Inflammatory macrophage treated with lipopolysaccharide for 1 hour (primary cell): ENCODE data around the gene SMYD3.
"Not testable (repeated sequence)": the region's sequence is repeated elsewhere in the genome, so short reads cannot be mapped to it uniquely, and the experiment has no call there.

Experiments used
- DNase-seq, 2 donors: peaks; one replicate each; pipeline ENCODE4 v3.0.0-alpha.2; 2020 to 2022

Gene SMYD3

DNA sequence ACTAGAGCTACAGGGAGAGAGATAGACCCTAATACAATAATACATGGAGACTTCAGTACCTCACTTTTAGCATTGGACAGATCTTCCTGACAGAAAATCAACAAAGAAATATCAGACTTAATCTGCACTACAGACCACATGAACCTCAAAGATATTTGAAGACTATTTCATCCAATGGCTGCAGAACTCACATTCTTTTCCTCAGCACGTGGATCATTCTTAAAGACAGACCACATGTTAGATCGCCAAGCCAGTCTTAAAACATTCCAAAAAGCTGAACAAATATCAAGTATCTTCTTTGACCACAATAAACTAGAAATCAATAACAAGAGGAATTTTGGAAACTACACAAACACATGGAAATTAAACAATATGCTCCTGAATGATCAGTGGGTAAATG, 776.3 kb downstream of the SMYD3 start:
- DNase-seq = no peak

DNA sequence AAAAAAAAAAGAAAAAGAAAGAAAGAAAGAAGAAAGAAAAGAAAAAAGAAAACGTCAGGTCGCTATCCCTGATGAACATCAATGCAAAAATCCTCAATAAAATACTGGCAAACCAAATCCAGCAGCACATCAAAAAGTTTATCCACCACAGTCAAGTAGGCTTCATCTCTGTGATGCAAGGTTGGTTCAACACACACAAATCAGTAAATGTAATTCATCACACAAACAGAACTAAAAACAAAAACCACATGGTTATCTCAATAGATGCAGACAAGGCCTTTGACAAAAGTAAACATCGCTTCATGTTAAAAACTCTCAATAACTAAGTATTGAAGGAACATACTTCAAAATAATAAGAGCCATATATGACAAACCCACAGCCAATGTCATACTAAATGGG, 779.0 kb downstream of the SMYD3 start:
- not testable (repeated sequence) for DNase-seq

DNA sequence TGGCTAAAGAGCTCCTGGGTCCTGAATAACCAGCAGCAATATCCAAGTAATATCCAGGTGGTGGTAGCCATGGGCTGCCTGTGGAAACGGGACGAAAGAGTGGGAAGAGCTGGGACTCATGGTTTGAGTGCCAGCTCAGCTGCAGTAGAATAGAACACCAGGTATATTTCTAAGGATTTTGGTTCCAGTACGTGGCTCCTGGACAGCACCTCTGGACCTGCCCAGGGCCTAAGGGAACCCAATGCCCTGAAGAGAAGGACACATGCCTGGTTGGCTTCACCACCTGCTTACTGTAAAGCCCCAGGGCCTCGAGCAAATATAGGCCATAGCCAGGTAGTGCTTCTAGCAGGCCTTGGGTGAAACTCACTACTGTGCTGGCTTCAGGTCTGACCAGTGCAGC, 785.6 kb downstream of the SMYD3 start:
- no peak for DNase-seq

DNA sequence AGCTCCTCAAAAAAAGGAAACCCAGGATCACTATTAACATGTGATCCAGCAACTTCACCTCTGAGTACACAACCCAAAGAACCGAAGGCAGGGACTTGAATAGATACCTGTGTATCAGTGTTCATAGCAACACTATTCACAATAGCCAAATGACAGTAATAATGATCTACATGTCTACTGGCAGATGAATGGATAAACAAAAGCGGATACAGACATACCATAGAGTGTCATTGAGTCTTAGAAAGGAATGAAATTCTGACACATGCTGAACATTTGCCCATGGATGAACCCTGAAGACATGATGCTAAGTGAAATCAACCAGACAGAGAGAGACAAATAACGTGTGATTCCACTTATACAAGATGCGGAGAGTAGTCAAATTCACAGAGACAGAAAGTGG, 788.1 kb downstream of the SMYD3 start:
- DNase-seq = no peak

DNA sequence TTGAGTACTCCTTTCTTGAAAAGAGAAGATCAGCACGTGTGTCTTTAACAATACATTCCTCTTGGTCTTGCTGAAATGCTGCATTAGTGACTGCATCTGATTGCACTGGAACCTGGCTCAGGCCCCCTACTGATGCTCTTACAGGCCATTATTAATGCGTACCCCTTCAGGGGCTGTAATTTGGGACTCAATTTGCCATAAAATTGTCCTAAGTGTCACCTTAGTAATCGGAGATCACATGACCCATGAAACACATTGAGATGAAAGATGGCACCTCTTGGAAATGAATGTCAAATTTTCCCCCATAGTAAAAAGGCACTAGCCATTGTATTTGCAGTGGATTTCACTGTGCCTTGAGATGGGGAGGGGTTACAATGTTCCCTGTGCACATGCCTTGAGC, 789.0 kb downstream of the SMYD3 start:
- DNase-seq = no peak

DNA sequence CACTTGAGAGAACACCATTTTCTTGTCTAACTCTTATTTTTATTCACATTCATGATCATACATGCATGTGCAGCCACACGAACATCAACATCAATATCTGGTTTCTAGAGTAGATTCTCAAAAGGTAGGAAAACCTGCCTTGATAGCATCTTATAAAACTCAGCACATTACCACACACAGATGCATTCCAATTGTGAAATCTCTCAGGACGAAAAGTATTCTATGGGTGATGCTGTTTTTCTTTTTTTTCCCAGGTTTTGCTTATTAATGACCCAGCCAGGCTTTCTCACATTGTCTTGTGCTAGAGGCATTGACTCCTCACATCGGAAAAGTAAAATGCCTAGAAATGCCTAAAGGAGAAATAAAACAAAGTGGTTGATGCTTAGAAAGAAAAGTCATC, 789.5 kb downstream of the SMYD3 start:
- DNase-seq = no peak

DNA sequence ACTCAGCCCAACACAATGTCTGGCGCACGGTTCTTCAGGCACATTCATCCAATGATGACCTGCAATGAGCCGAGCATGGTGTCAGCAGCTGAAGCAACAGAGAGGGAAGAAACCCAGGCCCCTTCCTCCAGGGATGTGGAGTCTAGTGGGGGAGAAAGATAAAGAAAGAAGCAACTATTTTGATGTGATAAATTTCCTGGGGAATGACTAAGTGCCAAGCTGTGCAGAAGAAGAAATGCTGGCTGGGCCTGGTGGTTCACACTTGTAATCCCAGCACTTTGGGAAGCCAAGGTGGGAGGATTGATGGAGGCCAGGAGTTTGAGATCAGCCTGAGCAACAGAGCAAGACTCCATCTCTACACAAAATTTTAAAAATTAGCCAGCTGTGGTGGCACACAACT, 790.5 kb downstream of the SMYD3 start:
- no peak for DNase-seq

DNA sequence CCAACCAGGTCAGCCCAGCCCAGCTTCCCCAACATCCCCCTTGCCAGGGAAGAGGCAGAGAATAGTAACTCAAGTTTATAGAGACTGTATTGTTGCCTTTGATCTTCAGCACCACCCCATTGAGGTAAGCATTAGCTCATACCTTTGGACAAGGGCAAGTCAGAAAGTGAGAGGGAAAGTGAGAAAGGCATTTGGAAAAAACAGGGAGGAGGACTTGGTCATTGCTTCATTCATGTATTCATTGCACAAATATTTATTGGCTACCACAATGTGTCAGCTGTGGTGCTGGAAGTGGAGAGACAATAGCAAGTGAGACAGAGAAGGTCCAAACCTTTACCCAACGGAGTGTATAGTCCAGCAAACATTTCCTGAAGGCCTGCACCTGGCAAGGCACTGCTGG, 791.1 kb downstream of the SMYD3 start:
- no peak for DNase-seq

DNA sequence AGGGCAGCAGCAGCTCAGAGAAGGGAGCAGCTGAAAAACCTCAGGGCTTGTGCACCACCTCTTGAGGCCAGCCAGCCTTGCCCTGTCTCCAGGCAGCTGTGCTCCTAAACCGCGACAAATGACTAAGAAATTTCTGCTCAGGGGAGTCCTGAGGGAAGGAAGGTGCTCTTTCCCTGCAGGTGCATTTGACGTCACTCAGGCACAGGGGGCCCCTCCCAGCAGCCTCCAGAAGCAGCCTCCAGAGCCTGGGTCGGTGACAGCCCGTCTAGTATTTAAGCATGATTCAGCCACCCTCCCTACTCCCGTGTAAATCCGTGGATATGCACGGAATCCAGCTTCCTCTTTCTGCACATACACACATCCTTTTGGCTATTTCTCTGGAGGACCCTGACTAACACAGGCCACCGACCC, 791.8 kb downstream of the SMYD3 start:
- no peak for DNase-seq

DNA sequence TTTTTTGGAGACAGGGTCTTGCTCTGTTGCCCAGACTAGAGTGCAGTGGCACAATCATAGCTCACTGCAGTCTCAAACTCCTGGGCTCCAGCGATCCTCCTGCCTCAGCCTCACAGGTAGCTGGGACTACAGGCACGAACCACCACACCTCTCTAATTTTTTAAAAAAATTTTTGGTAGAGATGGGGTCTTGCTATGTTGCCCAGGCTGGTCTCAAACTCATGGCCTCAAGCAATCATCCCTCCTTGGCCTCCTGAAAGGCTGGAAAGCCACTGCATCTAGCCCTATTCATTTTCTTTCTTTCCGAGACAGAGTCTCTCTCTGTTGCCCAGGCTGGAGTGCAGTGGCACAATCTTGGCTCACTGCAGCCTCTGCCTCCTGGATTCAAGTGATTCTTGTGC, 793.1 kb downstream of the SMYD3 start:
- not testable (repeated sequence) for DNase-seq

DNA sequence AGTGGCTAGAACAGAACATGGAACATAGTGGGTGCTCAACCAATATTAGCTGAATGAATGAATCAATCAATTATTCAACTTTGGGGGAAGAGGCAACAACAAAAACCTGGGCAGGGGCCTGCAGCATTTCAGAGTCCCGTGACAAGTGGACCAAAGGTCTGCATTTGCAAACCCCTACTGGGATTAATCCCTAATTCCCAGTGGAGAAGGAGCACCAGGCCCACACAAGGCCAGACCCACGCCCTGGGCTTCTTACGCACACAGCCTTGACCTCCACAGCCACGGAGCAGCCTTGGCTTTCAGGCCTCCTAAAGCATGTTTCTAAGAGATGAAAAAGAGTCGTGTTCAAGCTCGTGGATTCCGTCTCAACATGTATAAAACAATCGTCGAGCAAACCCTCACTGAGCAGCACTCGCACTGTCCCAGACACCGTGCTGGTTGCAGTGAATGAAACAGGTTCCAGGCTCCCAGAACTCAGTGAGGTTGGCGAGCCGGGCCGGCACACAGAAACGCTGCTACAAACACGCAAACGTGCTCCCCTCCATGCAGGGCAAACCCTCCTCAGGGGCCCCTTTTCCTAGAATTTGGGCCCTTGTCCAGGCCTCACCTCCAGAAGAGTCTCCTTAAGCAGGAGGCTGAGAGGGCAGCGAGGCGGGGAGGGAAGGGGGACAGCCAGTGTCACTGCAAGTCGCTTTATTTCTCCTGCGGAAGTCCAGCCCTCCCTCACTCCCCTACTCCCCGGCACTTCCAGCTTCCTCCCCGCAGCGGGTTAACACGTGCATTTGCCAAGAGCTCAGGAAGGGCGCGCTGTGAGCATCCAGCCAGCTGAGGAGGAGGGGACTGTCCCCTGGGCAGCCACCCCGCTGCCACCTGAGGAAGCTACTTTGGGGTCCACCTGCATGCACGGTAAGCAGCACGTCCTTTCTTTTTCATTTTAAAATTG, 795.8 kb downstream of the SMYD3 start:
- DNase-seq = no peak

DNA sequence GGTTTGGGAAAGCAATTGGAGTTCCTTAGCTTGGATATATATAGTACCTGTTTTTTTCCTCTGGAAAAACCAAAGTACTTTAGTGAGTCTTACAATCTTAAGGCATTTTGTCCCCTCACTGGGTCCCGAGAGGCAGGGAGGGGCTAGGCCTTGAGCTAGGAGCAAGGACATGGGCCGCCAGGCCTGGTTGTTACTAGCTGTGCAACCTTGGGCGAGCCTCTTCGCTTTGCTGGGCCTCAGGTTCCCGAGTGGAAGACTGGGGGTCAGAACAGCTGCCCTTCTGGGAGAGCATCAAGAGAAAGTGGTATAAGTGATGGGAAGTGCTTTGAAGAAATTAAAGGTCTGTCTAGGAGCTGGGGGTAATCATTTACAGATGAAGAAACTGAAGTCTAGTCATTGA, 799.1 kb downstream of the SMYD3 start:
- no peak for DNase-seq

DNA sequence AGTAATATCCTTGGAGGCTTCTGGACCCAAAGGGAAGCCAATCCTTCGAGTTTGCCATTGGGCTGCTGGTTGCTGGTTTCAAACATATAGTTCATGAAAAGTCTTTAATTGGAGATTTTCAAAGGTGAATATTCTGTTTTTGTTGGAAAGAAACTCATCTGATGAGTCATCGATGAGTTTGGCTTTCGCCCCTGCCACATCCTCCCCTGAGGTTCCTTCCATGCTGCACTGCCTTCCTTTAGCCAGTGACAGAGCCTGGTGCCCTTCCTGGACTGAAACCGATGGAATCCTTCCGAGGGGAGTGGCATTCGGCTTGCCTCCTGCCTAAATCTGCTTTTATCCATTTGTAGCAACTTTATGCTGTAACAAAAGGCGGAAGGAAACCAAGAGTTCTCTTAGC, 802.3 kb downstream of the SMYD3 start:
- DNase-seq = no peak

DNA sequence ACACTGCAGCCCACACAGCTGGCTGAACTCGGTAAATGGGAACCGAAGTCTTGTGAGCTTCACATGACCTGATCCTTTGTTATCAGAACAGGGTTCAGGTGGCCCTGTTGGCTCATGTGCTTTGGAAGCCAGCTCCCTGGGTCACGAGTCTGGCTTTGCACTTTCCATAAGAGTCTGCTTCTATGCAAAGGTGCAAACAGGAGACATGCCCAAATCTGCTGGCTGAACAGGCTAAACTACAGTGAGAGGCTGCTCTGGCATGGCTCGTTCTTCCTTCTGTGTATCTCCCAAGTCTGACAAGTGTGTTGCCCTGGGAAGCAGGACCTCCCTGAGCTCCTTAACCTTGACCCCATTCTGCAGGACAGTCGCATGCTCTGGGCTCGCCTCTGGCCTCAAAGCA, 802.7 kb downstream of the SMYD3 start:
- DNase-seq = no peak

DNA sequence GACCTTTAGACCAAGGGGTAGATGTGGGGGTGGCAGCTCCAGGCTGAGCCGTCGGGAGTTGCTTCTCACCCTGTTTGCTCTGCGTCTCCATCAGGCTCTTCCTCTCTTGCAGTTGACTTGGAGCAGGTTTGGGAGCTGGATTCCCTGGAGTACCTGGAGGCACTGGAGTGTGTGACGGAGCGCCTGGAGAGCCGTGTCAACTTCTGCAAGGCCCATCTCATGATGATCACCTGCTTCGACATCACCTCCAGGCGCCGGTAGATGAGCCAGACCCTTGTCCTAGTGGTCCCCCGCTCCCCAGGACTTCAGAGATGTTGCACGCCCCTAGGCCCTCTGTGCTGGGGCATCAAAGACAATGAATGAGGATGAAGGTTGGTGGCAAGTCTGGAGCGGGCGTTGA, 804.7 kb downstream of the SMYD3 start:
- DNase-seq = no peak

DNA sequence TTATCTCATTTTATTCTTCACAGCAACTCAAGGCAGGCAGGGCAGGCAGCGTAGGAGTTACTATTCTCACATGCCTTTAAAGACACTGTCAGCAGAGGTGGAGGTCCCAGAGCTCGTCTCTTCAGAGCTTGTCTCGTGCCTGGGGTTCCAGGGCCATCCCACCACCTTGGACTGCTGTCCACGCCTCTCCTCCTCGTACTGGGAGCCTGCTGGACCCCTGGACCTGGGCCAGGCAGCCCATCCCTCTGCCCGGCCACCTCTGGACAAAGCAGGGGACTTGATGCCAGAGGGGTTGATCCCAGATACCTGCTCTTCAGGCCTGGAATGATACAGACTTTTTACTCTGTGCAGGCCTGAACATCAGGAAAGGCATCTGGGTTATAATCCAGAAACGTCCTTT, 805.4 kb downstream of the SMYD3 start:
- no peak for DNase-seq

DNA sequence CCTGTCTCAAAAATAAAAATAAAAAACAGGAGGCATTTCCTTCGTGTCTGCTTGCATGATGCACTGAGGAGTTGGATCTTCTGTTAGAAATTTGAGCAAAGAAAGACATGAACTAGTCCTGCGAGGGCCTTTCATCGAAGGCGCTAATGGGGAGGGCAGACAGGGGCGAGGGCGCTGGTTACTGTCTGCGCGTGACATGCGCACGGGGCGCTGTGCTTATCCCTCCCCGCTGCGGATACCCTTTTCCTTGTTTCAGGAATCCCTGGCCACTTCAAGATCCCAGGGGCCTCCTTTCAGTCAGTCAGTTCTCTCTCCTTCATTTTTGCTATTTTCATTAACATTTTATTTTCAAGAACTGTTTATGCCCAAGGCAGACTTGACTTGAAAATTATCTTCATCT, 806.4 kb downstream of the SMYD3 start:
- no peak for DNase-seq
